ENCODE data around the gene OR14C36. TPM values are rescaled to one million over a fixed set of nuclear protein-coding genes. Genes with fewer than 3 reads are reported as not detected.

Gene OR14C36
- total RNA-seq, 1 donor = not detected

DNA sequence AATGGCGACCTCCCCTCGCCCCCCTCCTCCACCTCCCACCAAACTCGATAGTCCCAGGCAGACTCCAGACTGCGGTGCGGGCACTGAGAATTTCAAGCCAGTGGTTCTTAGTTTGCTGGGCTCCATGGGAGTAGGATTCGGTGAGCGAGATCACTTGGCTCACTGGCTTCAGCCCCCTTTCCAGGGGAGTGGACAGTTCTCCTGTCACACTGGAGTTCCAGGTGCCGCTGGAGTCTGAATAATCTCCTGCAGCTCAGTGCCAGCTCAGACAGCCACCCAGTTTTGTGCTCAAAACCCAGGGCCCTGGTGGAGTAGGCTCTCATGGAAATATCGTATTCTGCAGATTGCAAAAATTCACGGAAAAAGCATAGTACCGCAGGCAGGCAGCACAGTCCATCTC, 31.8 kb upstream of the OR14C36 start:
- Histone ChIP-seq H2AFZ (ENCODE audit: low read length) (no peak overlapping the region), H3K4me1 (ENCODE audit: insufficient read depth, low read length) (no peaks in the 10 kb centered on the region), H3K79me2 (ENCODE audit: insufficient read depth, low read length) (no peaks in the 10 kb centered on the region), H3K4me2 (ENCODE audit: insufficient read depth, low read length) (no peak overlapping the region), H3K36me3 (ENCODE audit: insufficient read depth, low read length) (no peaks in the 10 kb centered on the region), H3K27me3 (ENCODE audit: insufficient read depth, low read length) (no peaks in the 10 kb centered on the region), H3K27ac (ENCODE audit: low read depth, low read length) (no peak overlapping the region), H4K20me1 (ENCODE audit: insufficient read depth, low read length) (no peaks in the 10 kb centered on the region), H3K4me3 (ENCODE audit: insufficient read depth, low read length) (no peak overlapping the region), H3K9me3 (ENCODE audit: low read depth, low read length) (no peaks in the 10 kb centered on the region)
- no peak for DNase-seq (ENCODE audit: insufficient read length, low spot score, missing footprints)
- TF ChIP-seq, protein P1, sequence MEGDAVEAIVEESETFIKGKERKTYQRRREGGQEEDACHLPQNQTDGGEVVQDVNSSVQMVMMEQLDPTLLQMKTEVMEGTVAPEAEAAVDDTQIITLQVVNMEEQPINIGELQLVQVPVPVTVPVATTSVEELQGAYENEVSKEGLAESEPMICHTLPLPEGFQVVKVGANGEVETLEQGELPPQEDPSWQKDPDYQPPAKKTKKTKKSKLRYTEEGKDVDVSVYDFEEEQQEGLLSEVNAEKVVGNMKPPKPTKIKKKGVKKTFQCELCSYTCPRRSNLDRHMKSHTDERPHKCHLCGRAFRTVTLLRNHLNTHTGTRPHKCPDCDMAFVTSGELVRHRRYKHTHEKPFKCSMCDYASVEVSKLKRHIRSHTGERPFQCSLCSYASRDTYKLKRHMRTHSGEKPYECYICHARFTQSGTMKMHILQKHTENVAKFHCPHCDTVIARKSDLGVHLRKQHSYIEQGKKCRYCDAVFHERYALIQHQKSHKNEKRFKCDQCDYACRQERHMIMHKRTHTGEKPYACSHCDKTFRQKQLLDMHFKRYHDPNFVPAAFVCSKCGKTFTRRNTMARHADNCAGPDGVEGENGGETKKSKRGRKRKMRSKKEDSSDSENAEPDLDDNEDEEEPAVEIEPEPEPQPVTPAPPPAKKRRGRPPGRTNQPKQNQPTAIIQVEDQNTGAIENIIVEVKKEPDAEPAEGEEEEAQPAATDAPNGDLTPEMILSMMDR (IDR thresholded peaks at IDR 0.05; ENCODE audit: extremely low read depth, low read depth, low read length) = no peak

DNA sequence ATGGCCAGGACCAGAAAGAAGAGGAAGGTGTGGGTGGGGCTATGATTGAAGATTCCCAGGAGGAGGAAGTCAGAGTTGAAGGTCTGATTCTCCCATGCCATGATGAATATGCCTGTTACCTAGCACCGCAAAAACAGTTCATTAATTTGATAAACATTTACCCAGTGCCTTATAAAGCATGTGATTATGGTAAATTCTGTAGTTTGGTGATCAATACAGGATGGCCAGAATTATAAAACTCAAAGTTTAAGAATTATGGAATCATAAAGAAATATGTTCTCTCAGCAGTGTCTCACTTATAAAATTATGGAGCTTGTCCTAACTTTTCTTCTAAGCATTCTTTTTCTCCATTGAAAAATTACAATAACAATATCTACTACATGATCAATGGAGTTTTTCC, 24.1 kb upstream of the OR14C36 start, which contains the start of gene OR2M7:
Gene OR2M7, minus strand, starts transcription at position 101 of the 400 bp plus-strand sequence. Its CDS starts 0 bp downstream, at position 101.
- H3K4me3 ChIP-seq (ENCODE audit: insufficient read depth, low read length) = no peak within 1 kb of the TSS
- no peaks in the 10 kb centered on the region for H4K20me1 ChIP-seq (ENCODE audit: insufficient read depth, low read length)
- TF ChIP-seq, protein P1 (IDR thresholded peaks at IDR 0.05; ENCODE audit: extremely low read depth, low read depth, low read length) = no peak
- H3K36me3 ChIP-seq (ENCODE audit: insufficient read depth, low read length) = no peaks in the 10 kb centered on the region
- no peaks in the 10 kb centered on the region for H3K27me3 ChIP-seq (ENCODE audit: insufficient read depth, low read length)
- H2AFZ ChIP-seq (ENCODE audit: low read length) = no peak within 1 kb of the TSS
- no peaks in the 10 kb centered on the region for H3K79me2 ChIP-seq (ENCODE audit: insufficient read depth, low read length)
- DNase-seq (ENCODE audit: insufficient read length, low spot score, missing footprints) = no peak
- no peak within 1 kb of the TSS for H3K27ac ChIP-seq (ENCODE audit: low read depth, low read length)
- no peak within 1 kb of the TSS for H3K4me2 ChIP-seq (ENCODE audit: insufficient read depth, low read length)
- no peaks in the 10 kb centered on the region for H3K4me1 ChIP-seq (ENCODE audit: insufficient read depth, low read length)
- H3K9me3 ChIP-seq (ENCODE audit: low read depth, low read length) = no peaks in the 10 kb centered on the region

DNA sequence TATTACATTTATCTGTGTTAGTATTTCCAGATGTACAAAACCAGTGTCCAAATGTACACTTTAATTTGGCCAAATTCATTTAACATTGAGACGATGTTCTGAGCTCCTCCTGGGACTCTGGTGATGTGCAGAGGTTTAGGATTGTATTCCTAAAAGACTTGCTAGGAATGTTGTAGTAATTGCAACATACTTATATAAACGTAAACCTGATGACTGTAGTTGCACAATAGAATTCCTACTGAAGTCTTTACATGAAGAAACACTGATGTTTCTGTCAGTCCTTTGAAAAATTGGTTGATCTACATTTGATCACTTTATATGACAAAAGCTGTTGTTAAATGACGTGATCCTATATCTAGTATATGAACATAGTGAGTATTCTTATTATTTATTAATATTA, 5.1 kb upstream of the OR14C36 start:
- H3K27ac ChIP-seq (ENCODE audit: low read depth, low read length) = no peak overlapping the region
- H3K9me3 ChIP-seq (ENCODE audit: low read depth, low read length) = no peaks in the 10 kb centered on the region
- H2AFZ ChIP-seq (ENCODE audit: low read length) = no peak overlapping the region
- no peaks in the 10 kb centered on the region for H3K36me3 ChIP-seq (ENCODE audit: insufficient read depth, low read length)
- H3K4me1 ChIP-seq (ENCODE audit: insufficient read depth, low read length) = no peaks in the 10 kb centered on the region
- no peaks in the 10 kb centered on the region for H4K20me1 ChIP-seq (ENCODE audit: insufficient read depth, low read length)
- H3K4me3 ChIP-seq (ENCODE audit: insufficient read depth, low read length) = no peak overlapping the region
- no peak overlapping the region for H3K4me2 ChIP-seq (ENCODE audit: insufficient read depth, low read length)
- no peaks in the 10 kb centered on the region for H3K27me3 ChIP-seq (ENCODE audit: insufficient read depth, low read length)
- no peak for DNase-seq (ENCODE audit: insufficient read length, low spot score, missing footprints)
- TF ChIP-seq, protein P1 (IDR thresholded peaks at IDR 0.05; ENCODE audit: extremely low read depth, low read depth, low read length) = no peak
- H3K79me2 ChIP-seq (ENCODE audit: insufficient read depth, low read length) = no peaks in the 10 kb centered on the region

DNA sequence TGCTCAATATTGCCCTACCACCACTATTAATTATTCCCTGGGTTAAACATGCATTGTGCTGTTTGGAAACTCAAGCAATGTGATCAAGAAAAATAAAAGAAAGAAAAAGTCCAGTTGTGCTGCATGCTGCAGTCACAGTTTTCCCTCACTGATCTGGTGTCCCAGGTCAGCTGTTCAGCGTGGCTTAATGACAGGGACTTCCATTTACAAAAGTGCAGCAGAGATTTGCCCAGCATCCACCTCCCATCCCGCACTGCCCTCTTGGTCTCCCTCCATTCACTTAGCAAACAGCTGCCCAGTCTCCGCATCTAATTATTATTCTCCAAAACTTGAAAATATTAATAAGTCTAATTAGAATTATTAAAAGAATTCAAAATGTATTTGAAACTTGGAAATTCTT, 10.8 kb downstream of the OR14C36 start:
- H3K4me3 ChIP-seq (ENCODE audit: insufficient read depth, low read length) = no peak overlapping the region
- no peak overlapping the region for H2AFZ ChIP-seq (ENCODE audit: low read length)
- no peaks in the 10 kb centered on the region for H4K20me1 ChIP-seq (ENCODE audit: insufficient read depth, low read length)
- peaks cover 2% of the 10 kb centered on the region for H3K9me3 ChIP-seq (ENCODE audit: low read depth, low read length)
- TF ChIP-seq, protein P1 (IDR thresholded peaks at IDR 0.05; ENCODE audit: extremely low read depth, low read depth, low read length) = no peak
- no peak overlapping the region for H3K27ac ChIP-seq (ENCODE audit: low read depth, low read length)
- H3K4me1 ChIP-seq (ENCODE audit: insufficient read depth, low read length) = no peaks in the 10 kb centered on the region
- H3K36me3 ChIP-seq (ENCODE audit: insufficient read depth, low read length) = no peaks in the 10 kb centered on the region
- no peak overlapping the region for H3K4me2 ChIP-seq (ENCODE audit: insufficient read depth, low read length)
- no peaks in the 10 kb centered on the region for H3K79me2 ChIP-seq (ENCODE audit: insufficient read depth, low read length)
- DNase-seq (ENCODE audit: insufficient read length, low spot score, missing footprints) = no peak
- H3K27me3 ChIP-seq (ENCODE audit: insufficient read depth, low read length) = no peaks in the 10 kb centered on the region

All from osteoblast (primary cell).